ENCODE data around the gene CD84.
"Not testable (repeated sequence)": the region's sequence is repeated elsewhere in the genome, so short reads cannot be mapped to it uniquely, and the experiment has no call there.

CD84 gene

GRCh38 chr1:160608514-160608913 is 29.2 kb upstream of the CD84 start:
- no peak for DNase-seq

GRCh38 chr1:160608057-160608456 is 28.8 kb upstream of the CD84 start:
- DNase-seq = no peak

GRCh38 chr1:160607672-160608032 is 28.4 kb upstream of the CD84 start:
- no peak for DNase-seq

- peak; percentile 14 for DNase-seq
These were observed 27.8 kb upstream of the CD84 start for GRCh38 chr1:160607011-160607671.

- no peak for DNase-seq
These were observed 27.3 kb upstream of the CD84 start for GRCh38 chr1:160606611-160607010.

GRCh38 chr1:160605792-160606479 is 26.6 kb upstream of the CD84 start:
- no peak for DNase-seq

- DNase-seq = no peak
These were observed 25.9 kb upstream of the CD84 start for GRCh38 chr1:160605205-160605604.

- DNase-seq = no peak
These were observed 18.4 kb upstream of the CD84 start for GRCh38 chr1:160597705-160598104.

- no peak for DNase-seq
These were observed 17.8 kb upstream of the CD84 start for GRCh38 chr1:160597051-160597450.

- DNase-seq = no peak
These were observed 11.2 kb upstream of the CD84 start for GRCh38 chr1:160590488-160590887.

- DNase-seq = no peak
These were observed 9.2 kb upstream of the CD84 start for GRCh38 chr1:160588468-160588867.

GRCh38 chr1:160584784-160585183 is 5.5 kb upstream of the CD84 start:
- no peak for DNase-seq

GRCh38 chr1:160582976-160583375 is 3.7 kb upstream of the CD84 start:
- not testable (repeated sequence) for DNase-seq

- DNase-seq = no peak
These were observed 2.7 kb upstream of the CD84 start for GRCh38 chr1:160581961-160582360.

- DNase-seq = no peak
These were observed 1.0 kb upstream of the CD84 start for GRCh38 chr1:160580221-160580812.

GRCh38 chr1:160578525-160579191 is 638 bp downstream of the CD84 start:
- no peak for DNase-seq

- DNase-seq = no peak
These were observed 1.1 kb downstream of the CD84 start for GRCh38 chr1:160578175-160578524.

GRCh38 chr1:160577671-160578070 is 1.6 kb downstream of the CD84 start:
- DNase-seq = no peak

- DNase-seq = no peak
These were observed 2.4 kb downstream of the CD84 start for GRCh38 chr1:160576884-160577283.

- DNase-seq = no peak
These were observed 2.9 kb downstream of the CD84 start for GRCh38 chr1:160576390-160576789.

GRCh38 chr1:160575112-160575664 is 4.1 kb downstream of the CD84 start:
- no peak for DNase-seq

GRCh38 chr1:160570840-160571239 is 8.5 kb downstream of the CD84 start:
- DNase-seq = no peak

- no peak for DNase-seq
These were observed 9.5 kb downstream of the CD84 start for GRCh38 chr1:160569806-160570205.

Data from DMS 273 treated with DMSO at 0.1 percent for 48 hours (cell line).